Activated CD4-positive, alpha-beta memory T cell treated with anti-CD3 and anti-CD28 coated beads, Interleukin-2, amount 10 ng/mL, durations not matched to agents 7 days and 5 days (primary cell): ENCODE data around the gene AP3B1. TPM values are rescaled to one million over a fixed set of nuclear protein-coding genes. Genes with fewer than 3 reads are reported as not detected.
"Not testable (repeated sequence)": the region's sequence is repeated elsewhere in the genome, so short reads cannot be mapped to it uniquely, and the experiment has no call there.

Experiments
- CTCF ChIA-PET: fragments of 350-600 bp; sonication (Branson Sonifier 250); formaldehyde crosslinking; loops from one replicate; lab custom pipeline; 2021; ENCODE audit warnings: antibody characterized with exemption, inconsistent platforms; lab: Charles Lee
- POLR2A ChIA-PET: fragments of 350-600 bp; sonication (Branson Sonifier 250); formaldehyde crosslinking; loops from one replicate; lab custom pipeline; 2021; ENCODE audit warnings: antibody characterized with exemption; lab: Charles Lee
- DNase-seq: peaks from one replicate; pipeline ENCODE4 v3.0.0-alpha.2; 2020
- H3K27ac Mint-ChIP-seq: one replicate; pipeline ENCODE4 v1.8.0; 2021; ENCODE audit warnings: mild to moderate bottlenecking, mixed read lengths
- H3K27me3 Mint-ChIP-seq: one replicate; pipeline ENCODE4 v1.8.0; 2021; ENCODE audit warnings: mixed read lengths
- H3K36me3 Mint-ChIP-seq: one replicate; pipeline ENCODE4 v1.8.0; 2021; ENCODE audit warnings: low read depth, mixed read lengths
- H3K4me1 Mint-ChIP-seq: one replicate; pipeline ENCODE4 v1.8.0; 2021; ENCODE audit warnings: mixed read lengths
- H3K4me3 Mint-ChIP-seq: one replicate; pipeline ENCODE4 v1.8.0; 2021; ENCODE audit warnings: mild to moderate bottlenecking, mixed read lengths
- H3K9me3 Mint-ChIP-seq: one replicate; pipeline ENCODE4 v1.8.0; 2021; ENCODE audit warnings: mixed read lengths
- total RNA-seq, 2 experiments: library from RNA; stranded (reverse); gene quantifications; one replicate each; pipeline ENCODE4 v1.2.3, GENCODE V29; 2021

AP3B1 gene
- total RNA-seq, 2 experiments from 2014 or later = 40.3 to 42.7 TPM

GRCh38 chr5:78109891-78110324, 184.6 kb downstream of the AP3B1 start:
- no peak for DNase-seq
- H3K36me3 Mint-ChIP-seq = peaks cover 34% of the 10 kb centered on the region
- no peak overlapping the region for H3K27ac Mint-ChIP-seq
- ChIA-PET POLR2A (no interaction called here), CTCF (no interaction called here)
- no peaks in the 10 kb centered on the region for H3K9me3 Mint-ChIP-seq
- H3K4me3 Mint-ChIP-seq = no peak overlapping the region
- H3K4me1 Mint-ChIP-seq = no peaks in the 10 kb centered on the region
- H3K27me3 Mint-ChIP-seq = no peaks in the 10 kb centered on the region

- H3K36me3 Mint-ChIP-seq = peaks cover 28% of the 10 kb centered on the region
Measured at GRCh38 chr5:78108564-78108963, 185.9 kb downstream of the AP3B1 start.

GRCh38 chr5:78103232-78103918, 191.1 kb downstream of the AP3B1 start:
- H3K27ac Mint-ChIP-seq = no peak overlapping the region
- no peak for DNase-seq
- peaks cover 32% of the 10 kb centered on the region for H3K36me3 Mint-ChIP-seq
- H3K4me3 Mint-ChIP-seq = no peak overlapping the region
- ChIA-PET POLR2A (no interaction called here), CTCF (no interaction called here)
- no peaks in the 10 kb centered on the region for H3K9me3 Mint-ChIP-seq
- no peaks in the 10 kb centered on the region for H3K27me3 Mint-ChIP-seq
- no peaks in the 10 kb centered on the region for H3K4me1 Mint-ChIP-seq

More at GRCh38 chr5:78108564-78108963, 185.9 kb downstream of the AP3B1 start:
- CTCF ChIA-PET = interaction anchor here (0.7 kb wide), 1 partner anchor 858 kb away, joined by 3 read pairs; no protein-coding TSS in a partner anchor
- POLR2A ChIA-PET = no interaction called here
- DNase-seq = no peak
- no peak overlapping the region for H3K4me3 Mint-ChIP-seq
- no peaks in the 10 kb centered on the region for H3K9me3 Mint-ChIP-seq
- no peaks in the 10 kb centered on the region for H3K27me3 Mint-ChIP-seq
- no peaks in the 10 kb centered on the region for H3K4me1 Mint-ChIP-seq
- no peak overlapping the region for H3K27ac Mint-ChIP-seq

- no peak for DNase-seq
- CTCF ChIA-PET = no interaction called here
- H3K4me1 Mint-ChIP-seq = no peaks in the 10 kb centered on the region
- peaks cover 36% of the 10 kb centered on the region for H3K36me3 Mint-ChIP-seq
- POLR2A ChIA-PET = no interaction called here
- no peaks in the 10 kb centered on the region for H3K27me3 Mint-ChIP-seq
- H3K9me3 Mint-ChIP-seq = no peaks in the 10 kb centered on the region
- H3K4me3 Mint-ChIP-seq = no peak overlapping the region
- no peak overlapping the region for H3K27ac Mint-ChIP-seq
Measured at GRCh38 chr5:78102500-78102899, 192.0 kb downstream of the AP3B1 start.

GRCh38 chr5:78095125-78095524, 199.4 kb downstream of the AP3B1 start:
- no peaks in the 10 kb centered on the region for H3K9me3 Mint-ChIP-seq
- no peak for DNase-seq
- no peaks in the 10 kb centered on the region for H3K27me3 Mint-ChIP-seq
- no peak overlapping the region for H3K27ac Mint-ChIP-seq
- ChIA-PET CTCF (no interaction called here), POLR2A (no interaction called here)
- no peaks in the 10 kb centered on the region for H3K4me1 Mint-ChIP-seq
- no peak overlapping the region for H3K4me3 Mint-ChIP-seq
- H3K36me3 Mint-ChIP-seq = peaks cover 33% of the 10 kb centered on the region

- POLR2A ChIA-PET = no interaction called here
- peaks cover 27% of the 10 kb centered on the region for H3K36me3 Mint-ChIP-seq
- H3K4me3 Mint-ChIP-seq = no peak overlapping the region
- no peak for DNase-seq
- H3K9me3 Mint-ChIP-seq = no peaks in the 10 kb centered on the region
- H3K27me3 Mint-ChIP-seq = no peaks in the 10 kb centered on the region
- no peak overlapping the region for H3K27ac Mint-ChIP-seq
- H3K4me1 Mint-ChIP-seq = peaks cover 2% of the 10 kb centered on the region
- CTCF ChIA-PET = no interaction called here
Measured at GRCh38 chr5:78090002-78090401, 204.5 kb downstream of the AP3B1 start.

GRCh38 chr5:78078858-78079257, 215.6 kb downstream of the AP3B1 start:
- Mint-ChIP-seq H3K4me3 (no peak overlapping the region), H3K27ac (no peak overlapping the region), H3K4me1 (no peaks in the 10 kb centered on the region), H3K9me3 (no peaks in the 10 kb centered on the region), H3K36me3 (peaks cover 16% of the 10 kb centered on the region), H3K27me3 (no peaks in the 10 kb centered on the region)
- ChIA-PET POLR2A (no interaction called here), CTCF (no interaction called here)
- no peak for DNase-seq

GRCh38 chr5:78077369-78078068, 217.0 kb downstream of the AP3B1 start:
- ChIA-PET CTCF (no interaction called here), POLR2A (no interaction called here)
- H3K4me3 Mint-ChIP-seq = no peak overlapping the region
- H3K4me1 Mint-ChIP-seq = no peaks in the 10 kb centered on the region
- no peak for DNase-seq
- H3K9me3 Mint-ChIP-seq = no peaks in the 10 kb centered on the region
- peaks cover 16% of the 10 kb centered on the region for H3K36me3 Mint-ChIP-seq
- H3K27me3 Mint-ChIP-seq = no peaks in the 10 kb centered on the region
- no peak overlapping the region for H3K27ac Mint-ChIP-seq

- Mint-ChIP-seq H3K4me1 (no peaks in the 10 kb centered on the region), H3K36me3 (peaks cover 18% of the 10 kb centered on the region), H3K9me3 (no peaks in the 10 kb centered on the region), H3K4me3 (no peak overlapping the region), H3K27me3 (no peaks in the 10 kb centered on the region), H3K27ac (no peak overlapping the region)
- DNase-seq = no peak
- CTCF ChIA-PET = no interaction called here
- POLR2A ChIA-PET = interaction anchor here (1.2 kb wide), 1 partner anchor 218 kb away, joined by 3 read pairs; the partner anchor contains the start of gene AP3B1
Measured at GRCh38 chr5:78076351-78076750, 218.1 kb downstream of the AP3B1 start.

GRCh38 chr5:78075301-78075700, 219.2 kb downstream of the AP3B1 start:
- Mint-ChIP-seq H3K27me3 (no peaks in the 10 kb centered on the region), H3K4me3 (no peak overlapping the region), H3K9me3 (no peaks in the 10 kb centered on the region), H3K36me3 (peaks cover 20% of the 10 kb centered on the region), H3K4me1 (no peaks in the 10 kb centered on the region), H3K27ac (no peak overlapping the region)
- no peak for DNase-seq
- POLR2A ChIA-PET = no interaction called here
- CTCF ChIA-PET = no interaction called here

GRCh38 chr5:78070691-78071090, 223.8 kb downstream of the AP3B1 start:
- POLR2A ChIA-PET, DNase-seq, H3K4me1 Mint-ChIP-seq, CTCF ChIA-PET, H3K4me3 Mint-ChIP-seq, H3K27me3 Mint-ChIP-seq, H3K27ac Mint-ChIP-seq: not testable (repeated sequence)
- H3K9me3 Mint-ChIP-seq = peaks cover 20% of the 10 kb centered on the region
- H3K36me3 Mint-ChIP-seq = peaks cover 46% of the 10 kb centered on the region

GRCh38 chr5:78067581-78067980, 226.9 kb downstream of the AP3B1 start:
- DNase-seq, H3K4me3 Mint-ChIP-seq, H3K4me1 Mint-ChIP-seq, H3K27me3 Mint-ChIP-seq, H3K27ac Mint-ChIP-seq, CTCF ChIA-PET, POLR2A ChIA-PET: not testable (repeated sequence)
- peaks cover 42% of the 10 kb centered on the region for H3K36me3 Mint-ChIP-seq
- H3K9me3 Mint-ChIP-seq = peaks cover 20% of the 10 kb centered on the region

GRCh38 chr5:78066722-78067121, 227.8 kb downstream of the AP3B1 start:
- DNase-seq, H3K27ac Mint-ChIP-seq, CTCF ChIA-PET, H3K4me3 Mint-ChIP-seq, POLR2A ChIA-PET, H3K4me1 Mint-ChIP-seq, H3K27me3 Mint-ChIP-seq: not testable (repeated sequence)
- Mint-ChIP-seq H3K9me3 (peaks cover 20% of the 10 kb centered on the region), H3K36me3 (peaks cover 40% of the 10 kb centered on the region)
